ENCODE data around the gene SPANXN2.
"Not testable (repeated sequence)": the region's sequence is repeated elsewhere in the genome, so short reads cannot be mapped to it uniquely, and the experiment has no call there.

SPANXN2 gene, protein sequence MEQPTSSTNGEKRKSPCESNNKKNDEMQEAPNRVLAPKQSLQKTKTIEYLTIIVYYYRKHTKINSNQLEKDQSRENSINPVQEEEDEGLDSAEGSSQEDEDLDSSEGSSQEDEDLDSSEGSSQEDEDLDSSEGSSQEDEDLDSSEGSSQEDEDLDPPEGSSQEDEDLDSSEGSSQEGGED

DNA sequence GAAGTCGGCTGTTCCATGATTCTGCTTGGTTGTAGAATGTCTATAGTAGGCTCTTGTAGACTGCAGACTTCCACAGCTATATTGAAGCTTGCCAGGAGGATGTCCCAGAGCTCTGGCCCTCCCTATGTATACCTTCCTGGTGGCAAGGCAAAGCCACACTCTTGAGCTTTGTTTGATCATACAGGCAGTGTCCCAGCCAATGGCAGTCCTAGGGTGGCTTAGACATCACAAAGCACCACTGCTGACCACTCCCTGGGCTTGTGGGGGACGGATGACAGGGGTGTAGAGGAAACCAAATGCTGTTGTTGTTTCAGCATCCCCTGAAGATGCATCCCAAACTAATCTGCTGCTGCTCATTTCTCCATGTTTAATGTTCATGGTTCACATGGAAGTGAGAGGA lies at the start of gene SPANXN2:
Gene SPANXN2 (minus strand): TSS at position 101 of the 400 bp plus-strand sequence. CDS start 84 bp downstream, at position 17.
- not testable (repeated sequence) for DNase-seq (ENCODE audit: low read depth in 2 of 2, low spot score in 1 of 2)

DNA sequence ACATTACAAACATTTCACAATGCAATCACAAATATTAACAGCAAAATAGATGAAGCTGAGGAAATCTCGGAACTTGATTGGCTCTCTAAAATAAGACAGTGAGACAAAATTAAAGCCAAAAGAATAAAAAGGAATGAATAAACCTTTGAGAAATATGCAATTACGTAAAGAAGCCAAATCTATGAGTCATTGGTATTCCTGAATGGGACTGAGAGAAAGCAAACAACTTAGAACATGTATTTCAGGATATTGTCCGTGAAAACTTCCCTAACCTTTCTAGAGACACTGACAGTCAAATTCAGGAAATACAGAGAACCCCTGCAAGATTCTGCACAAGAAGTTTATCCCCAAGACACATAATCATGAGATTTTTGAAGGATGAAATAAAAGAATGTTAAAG lies 48.4 kb upstream of the SPANXN2 start:
- no peak for DNase-seq (ENCODE audit: low read depth in 2 of 2, low spot score in 1 of 2)

DNA sequence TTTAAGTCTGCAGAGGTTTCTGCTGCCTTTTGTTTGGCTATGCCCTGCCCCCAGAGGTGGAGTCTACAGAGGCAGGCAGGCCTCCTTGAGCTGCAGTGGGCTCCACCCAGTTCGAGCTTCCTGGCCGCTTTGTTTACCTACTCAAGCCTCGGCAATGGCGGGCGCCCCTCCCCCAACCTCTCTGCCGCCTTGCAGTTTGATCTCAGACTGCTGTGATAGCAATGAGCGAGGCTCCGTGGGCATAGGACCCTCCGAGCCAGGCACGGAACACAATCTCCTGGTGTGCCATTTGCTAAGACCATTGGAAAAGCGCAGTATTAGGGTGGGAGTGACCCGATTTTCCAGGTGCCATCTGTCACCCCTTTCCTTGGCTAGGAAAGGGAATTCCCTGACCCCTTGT lies 47.2 kb upstream of the SPANXN2 start:
- DNase-seq (ENCODE audit: low read depth in 2 of 2, low spot score in 1 of 2): not testable (repeated sequence)

DNA sequence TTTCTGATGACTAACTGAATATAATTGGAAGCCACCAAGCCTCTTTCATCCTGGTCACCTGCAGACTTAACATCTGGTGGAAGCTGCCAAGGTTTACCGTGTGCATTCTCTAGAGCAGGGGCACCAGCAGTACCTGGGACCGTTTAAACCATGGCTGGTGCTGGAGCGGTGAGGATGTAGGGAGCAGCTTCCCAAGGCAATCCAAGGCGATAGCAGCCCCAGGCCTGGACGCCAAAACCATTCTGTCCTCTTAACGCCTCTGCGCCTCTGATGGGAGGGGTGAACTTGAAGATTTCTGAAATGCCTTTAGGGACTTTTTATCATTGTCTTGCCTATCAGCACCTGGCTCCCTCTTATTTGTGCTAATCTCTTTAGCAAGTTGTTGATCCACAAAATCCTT lies 37.3 kb upstream of the SPANXN2 start:
- DNase-seq (ENCODE audit: low read depth in 2 of 2, low spot score in 1 of 2): no peak

DNA sequence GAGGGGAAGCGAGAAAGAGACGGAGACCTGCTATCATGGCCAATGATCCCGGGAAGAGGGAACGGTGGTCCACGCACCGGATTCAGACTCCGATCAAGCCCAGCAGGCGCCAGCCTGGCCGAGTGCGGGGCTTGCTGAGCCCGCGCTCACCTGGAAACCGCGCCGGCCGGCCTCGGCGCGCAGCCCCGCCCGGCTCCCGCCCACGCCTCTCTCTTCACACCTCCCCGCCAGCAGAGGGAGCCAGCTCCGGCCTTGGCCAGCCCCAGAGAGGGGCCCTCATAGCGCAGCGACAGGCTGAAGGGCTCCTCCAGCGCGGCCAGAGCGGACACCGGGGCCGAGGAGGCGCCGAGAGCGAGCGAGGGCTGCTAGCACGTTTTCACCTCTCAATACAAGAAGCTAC lies 36.8 kb upstream of the SPANXN2 start:
- DNase-seq (ENCODE audit: low read depth in 2 of 2, low spot score in 1 of 2): no peak

DNA sequence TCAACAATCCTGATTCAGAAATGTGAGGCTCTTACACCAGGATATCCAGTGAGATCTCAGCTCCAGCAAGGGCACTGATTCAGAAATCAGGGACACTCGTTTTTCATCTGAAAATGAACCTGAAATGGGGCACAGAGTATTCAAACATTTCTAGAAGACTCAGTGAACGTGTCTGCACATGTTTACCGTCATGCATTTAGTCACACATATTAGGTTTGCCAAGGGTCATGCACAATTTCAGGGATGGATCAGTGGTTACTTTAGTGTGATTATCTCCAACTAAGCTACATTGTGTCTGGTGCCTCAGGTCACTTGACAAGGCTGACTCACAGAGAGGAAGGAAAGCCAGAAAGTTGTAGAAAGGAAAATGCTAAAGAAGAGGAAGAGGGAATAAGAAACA lies 33.6 kb upstream of the SPANXN2 start:
- DNase-seq (ENCODE audit: low read depth in 2 of 2, low spot score in 1 of 2): no peak

DNA sequence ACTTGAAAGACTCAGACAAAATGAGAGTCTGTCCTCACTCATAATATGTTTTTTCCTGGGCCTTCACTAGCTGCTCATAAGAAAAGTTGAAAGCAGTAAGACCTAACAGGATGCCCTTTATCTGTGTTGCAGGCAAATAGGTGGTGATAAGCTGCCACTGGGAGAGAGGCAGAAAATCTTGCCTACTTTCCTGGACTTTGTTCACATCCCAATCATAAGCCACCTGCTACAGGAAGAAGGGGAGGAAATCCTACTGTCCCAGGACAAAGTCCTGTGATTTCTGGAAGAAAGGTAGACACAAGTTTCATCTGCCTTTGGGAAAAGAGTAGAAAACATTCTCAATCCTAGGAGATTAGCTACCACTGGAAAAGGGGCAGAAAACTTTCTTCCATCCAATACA lies 13.3 kb upstream of the SPANXN2 start:
- DNase-seq (ENCODE audit: low read depth in 2 of 2, low spot score in 1 of 2): no peak

DNA sequence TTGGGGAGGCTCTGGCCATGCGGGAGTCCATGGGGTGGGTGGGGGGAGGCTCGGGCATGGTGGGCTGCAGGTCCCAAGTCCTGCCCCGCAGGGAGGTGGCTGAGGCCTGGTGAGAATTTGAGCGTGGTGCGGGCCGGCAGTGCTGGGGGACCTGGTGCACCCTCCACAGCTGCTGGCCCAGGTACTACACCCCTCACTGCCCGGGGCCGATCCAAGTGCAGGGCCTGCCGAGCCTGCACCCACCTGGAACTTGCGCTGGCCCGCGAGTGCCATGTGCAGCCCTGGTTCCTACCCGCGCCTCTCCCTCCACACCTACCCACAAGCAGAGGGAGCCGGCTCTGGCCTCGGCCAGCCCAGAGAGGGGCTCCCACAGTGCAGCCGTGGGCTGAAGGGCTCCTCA lies 5.7 kb upstream of the SPANXN2 start:
- no peak for DNase-seq (ENCODE audit: low read depth in 2 of 2, low spot score in 1 of 2)

DNA sequence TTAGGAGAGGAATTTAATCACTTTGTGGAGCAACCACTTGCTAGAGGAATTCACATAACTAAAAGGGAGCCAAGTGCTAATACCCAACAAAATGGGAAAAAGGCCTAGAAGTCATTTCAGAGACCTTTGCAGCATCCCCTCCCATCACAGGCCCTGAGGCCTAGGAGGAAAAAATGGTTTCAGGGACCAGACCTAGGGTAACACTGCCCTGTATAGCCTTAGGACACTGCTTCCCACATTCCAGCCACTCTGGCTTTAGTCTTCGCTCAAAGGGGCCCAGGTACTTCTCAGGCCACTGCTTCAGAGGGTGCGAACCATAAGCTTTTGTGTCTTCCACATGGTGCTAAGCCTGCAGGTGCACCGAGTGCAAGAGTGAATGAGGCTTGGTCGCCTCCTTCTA lies 19.1 kb downstream of the SPANXN2 start:
- no peak for DNase-seq (ENCODE audit: low read depth in 2 of 2, low spot score in 1 of 2)

DNA sequence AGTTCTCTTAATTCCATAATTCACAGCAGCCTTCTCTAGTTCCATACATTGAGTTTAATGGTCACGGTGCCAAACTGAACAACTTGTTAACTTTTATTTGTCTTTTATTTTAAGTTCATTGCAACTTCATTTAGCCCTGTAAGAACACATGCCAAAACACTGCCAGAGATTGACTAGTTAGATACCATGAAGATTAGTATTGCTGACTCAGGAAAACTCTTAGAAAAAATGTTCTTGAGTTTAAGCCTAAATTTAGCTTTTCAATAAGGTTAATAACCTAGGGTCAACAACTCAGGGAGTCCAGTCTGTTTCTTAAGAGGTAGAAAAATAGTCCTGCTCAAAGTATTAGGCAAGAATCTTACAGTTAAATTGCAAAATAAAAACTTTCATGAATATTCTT lies 25.7 kb downstream of the SPANXN2 start:
- no peak for DNase-seq (ENCODE audit: low read depth in 2 of 2, low spot score in 1 of 2)

DNA sequence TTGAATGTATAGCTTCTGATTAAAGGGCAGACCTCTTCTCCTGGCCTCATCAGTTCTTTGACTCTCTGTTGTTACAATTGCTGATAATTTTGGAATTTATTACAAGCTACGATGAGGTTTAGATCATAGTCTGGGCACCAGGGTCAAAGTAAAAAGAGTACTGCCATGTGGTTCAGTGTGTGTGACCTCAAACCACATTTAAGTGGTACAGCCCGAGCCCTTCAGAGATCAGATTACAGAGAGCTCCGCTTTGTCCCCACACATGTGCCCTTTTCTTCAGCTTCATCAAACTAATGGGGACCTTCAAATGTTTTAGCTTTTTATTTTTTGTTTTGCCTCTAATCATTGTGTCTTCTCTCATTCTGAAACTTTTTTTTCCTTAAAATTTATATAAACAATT lies 37.1 kb downstream of the SPANXN2 start:
- DNase-seq (ENCODE audit: low read depth in 2 of 2, low spot score in 1 of 2): no peak

DNA sequence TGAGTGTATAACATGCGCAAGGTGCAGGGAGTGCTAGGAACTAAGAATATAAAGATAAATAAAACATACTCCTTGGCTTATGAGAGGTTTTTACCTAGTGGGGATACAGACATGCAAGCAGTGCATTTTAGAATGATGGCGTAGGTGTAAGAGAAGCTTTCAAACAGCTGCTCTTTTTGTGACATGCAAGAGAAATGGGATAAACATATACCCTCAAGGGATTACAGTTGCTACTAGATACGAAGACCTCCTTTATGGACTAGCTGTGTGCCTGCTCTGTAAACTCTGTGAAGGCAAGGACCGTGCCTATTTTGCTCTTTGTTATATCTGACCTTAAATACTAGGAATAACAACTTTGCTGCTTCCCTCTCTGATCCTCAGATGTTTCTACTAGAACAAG lies 45.6 kb downstream of the SPANXN2 start:
- no peak for DNase-seq (ENCODE audit: low read depth in 2 of 2, low spot score in 1 of 2)

DNA sequence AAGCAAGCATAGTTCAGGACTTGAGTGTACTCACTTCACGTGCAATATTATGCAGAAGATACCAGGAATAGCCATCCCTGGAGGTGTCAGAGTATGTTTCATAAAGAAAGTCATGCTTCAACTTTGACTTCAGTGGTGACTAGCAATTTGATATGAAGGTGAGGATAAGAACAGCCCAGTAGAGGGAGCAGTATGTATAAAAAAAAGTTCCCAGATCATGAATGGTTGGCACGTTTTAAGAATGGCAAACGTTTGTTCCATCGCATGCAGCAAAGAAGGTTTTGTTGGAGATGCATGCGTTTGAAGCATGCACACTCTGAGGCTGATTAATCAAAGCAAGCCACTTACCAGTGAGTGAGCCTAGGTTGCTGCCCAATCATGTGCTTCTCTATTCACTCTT lies 51.2 kb downstream of the SPANXN2 start:
- no peak for DNase-seq (ENCODE audit: low read depth in 2 of 2, low spot score in 1 of 2)

DNA sequence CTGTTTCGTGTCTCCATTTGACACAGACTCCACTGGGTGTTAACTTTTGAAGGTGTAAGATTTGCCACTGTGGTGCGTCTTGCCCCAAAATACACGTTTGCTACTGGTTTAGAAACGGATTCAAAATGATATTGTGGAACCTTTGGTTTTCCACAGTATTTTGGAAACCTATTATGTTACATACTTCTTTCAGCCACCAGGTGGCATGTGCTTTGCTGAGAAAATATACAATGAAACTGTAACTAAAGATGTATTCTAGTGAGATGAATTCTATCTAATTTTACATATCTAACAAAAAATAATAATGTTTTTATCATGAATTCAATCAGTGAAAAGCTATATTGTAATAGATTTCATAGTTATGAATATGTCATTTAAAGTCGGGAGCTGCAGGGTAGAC lies 56.2 kb downstream of the SPANXN2 start:
- DNase-seq (ENCODE audit: low read depth in 2 of 2, low spot score in 1 of 2): no peak

DNA sequence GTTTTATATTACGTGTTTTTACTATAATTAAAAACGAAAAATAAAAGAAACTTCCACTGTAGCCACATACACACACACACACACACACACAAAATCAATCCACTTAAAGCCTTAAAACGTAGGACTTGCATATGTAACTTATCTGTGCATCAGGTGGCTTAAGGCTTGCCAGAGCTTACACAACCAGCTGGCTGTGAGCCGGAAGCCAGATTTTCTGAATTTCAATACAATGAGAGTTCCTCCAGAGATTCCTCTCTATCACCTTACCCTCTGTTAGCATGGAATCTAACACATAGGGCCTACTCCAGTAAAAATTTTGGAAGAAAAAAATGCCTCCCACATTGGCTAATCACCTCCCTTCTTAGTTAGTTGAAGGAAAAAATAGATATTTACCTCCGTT lies 56.8 kb downstream of the SPANXN2 start:
- no peak for DNase-seq (ENCODE audit: low read depth in 2 of 2, low spot score in 1 of 2)

Measured in stimulated activated CD8-positive, alpha-beta memory T cell treated with anti-CD3 and anti-CD28 coated beads, Interleukin-4, amount 100 ng/mL, for 4 hours (primary cell).